Thyroid gland (tissue), 4 donors: ENCODE data around the gene PRPSAP2. TPM values are rescaled to one million over a fixed set of nuclear protein-coding genes. Genes with fewer than 3 reads are reported as not detected.
A peak's percentile ranks its signal among the peaks of the same experiment; 100 is the strongest.

Experiments
- DNase-seq, 2 donors: peaks; one replicate each; pipeline ENCODE4 v3.0.0-alpha.2; 2019
- H3K27ac ChIP-seq, 3 donors: fragments of 200-600 bp; sonication (generic); 1 replicate in 2 of 3; 2 replicates in 1 of 3; pipeline ENCODE4 v1.5.1; 2016 to 2019; ENCODE audit warnings: mild to moderate bottlenecking in 1 of 3, moderate library complexity in 1 of 3
- H3K27me3 ChIP-seq: fragments of 200-600 bp; sonication (generic); one replicate; pipeline ENCODE4 v1.5.1; 2019
- H3K36me3 ChIP-seq, 2 donors: fragments of 200-600 bp; sonication (generic); one replicate each; pipeline ENCODE4 v1.5.1; 2016 to 2019
- H3K4me1 ChIP-seq, 2 donors: fragments of 200-600 bp; sonication (generic); one replicate each; pipeline ENCODE4 v1.5.1; 2017 to 2019
- H3K4me3 ChIP-seq, 3 donors: fragments of 200-600 bp; sonication (generic); replicated peaks in 1 of 3; 1 replicate in 2 of 3; 2 replicates in 1 of 3; pipeline ENCODE4 v1.5.1; 2016; ENCODE audit warnings: mild to moderate bottlenecking in 1 of 3
- H3K9me3 ChIP-seq: fragments of 200-600 bp; sonication (generic); one replicate; pipeline ENCODE4 v1.5.1; 2017
- POLR2A ChIP-seq, 2 donors: fragments of 450-650 bp; IDR thresholded peaks; one replicate each; pipeline ENCODE4 v1.6.1; 2017; ENCODE audit warnings: antibody characterized with exemption in 2 of 2, mild to moderate bottlenecking in 2 of 2, moderate library complexity in 1 of 2
- WGBS, 2 donors: methylation state at CpG; one replicate each; pipeline ENCODE4 v1.1.5; 2017; 5-methylcytosine and 5-hydroxymethylcytosine counted together
- intact Hi-C: fragments of 100-400 bp; cut with DNase I; formaldehyde crosslinking; loops from one replicate; pipeline ENCODE4 v1.15.1; 2023
- total RNA-seq, 4 donors: library from RNA; depleted of rRNA; stranded (reverse); fragments of >200 nt; gene quantifications; one replicate each; pipeline ENCODE4 v1.2.3, GENCODE V29; 2016
- TF ChIP-seq, protein P1 (sequence below), 6 experiments: fragments of 200-600 bp in 3 of 6; fragments of 450-650 bp in 3 of 6; sonication (generic) in 3 of 6; IDR thresholded peaks; one replicate each; pipeline ENCODE4 v1.5.1; 2016 to 2019; ENCODE audit warnings: antibody characterized with exemption in 6 of 6, mild to moderate bottlenecking in 2 of 6, inconsistent platforms in 1 of 6, moderate library complexity in 1 of 6

PRPSAP2 gene
- total RNA-seq, 4 donors from 2014 or later: 43.6 to 50.9 (median 49.7) TPM

DNA sequence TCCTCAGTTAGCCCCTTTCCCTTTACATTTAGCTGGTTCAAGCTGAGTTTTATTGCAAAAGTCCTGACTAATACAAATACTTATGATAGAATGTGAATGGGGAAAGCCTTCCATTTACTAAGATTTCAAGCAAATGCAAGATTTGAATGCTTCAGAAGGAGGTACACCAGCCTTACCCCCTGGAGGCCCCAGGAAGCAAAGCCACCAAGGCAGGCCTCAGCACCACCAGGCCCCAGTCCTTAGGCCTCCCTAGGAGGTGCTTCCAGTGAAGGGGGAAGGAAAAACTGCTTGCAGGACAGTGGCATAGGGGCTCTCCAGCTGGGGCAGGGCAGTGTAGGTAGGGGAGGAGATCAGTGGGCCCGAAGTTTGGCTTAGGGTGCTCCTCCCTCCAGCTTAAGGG lies 7.3 kb upstream of the PRPSAP2 start:
- no peaks in the 10 kb centered on the region for H3K36me3 ChIP-seq
- no peak overlapping the region for H3K4me3 ChIP-seq
- intact Hi-C loops: no loop called here
- no peaks in the 10 kb centered on the region for H3K27me3 ChIP-seq
- peak overlapping the region in 1 of 3 donors; percentile 24 for H3K27ac ChIP-seq
- peaks cover 0 to 3% of the 10 kb centered on the region in 2 donors for H3K4me1 ChIP-seq
- TF ChIP-seq, protein P1, sequence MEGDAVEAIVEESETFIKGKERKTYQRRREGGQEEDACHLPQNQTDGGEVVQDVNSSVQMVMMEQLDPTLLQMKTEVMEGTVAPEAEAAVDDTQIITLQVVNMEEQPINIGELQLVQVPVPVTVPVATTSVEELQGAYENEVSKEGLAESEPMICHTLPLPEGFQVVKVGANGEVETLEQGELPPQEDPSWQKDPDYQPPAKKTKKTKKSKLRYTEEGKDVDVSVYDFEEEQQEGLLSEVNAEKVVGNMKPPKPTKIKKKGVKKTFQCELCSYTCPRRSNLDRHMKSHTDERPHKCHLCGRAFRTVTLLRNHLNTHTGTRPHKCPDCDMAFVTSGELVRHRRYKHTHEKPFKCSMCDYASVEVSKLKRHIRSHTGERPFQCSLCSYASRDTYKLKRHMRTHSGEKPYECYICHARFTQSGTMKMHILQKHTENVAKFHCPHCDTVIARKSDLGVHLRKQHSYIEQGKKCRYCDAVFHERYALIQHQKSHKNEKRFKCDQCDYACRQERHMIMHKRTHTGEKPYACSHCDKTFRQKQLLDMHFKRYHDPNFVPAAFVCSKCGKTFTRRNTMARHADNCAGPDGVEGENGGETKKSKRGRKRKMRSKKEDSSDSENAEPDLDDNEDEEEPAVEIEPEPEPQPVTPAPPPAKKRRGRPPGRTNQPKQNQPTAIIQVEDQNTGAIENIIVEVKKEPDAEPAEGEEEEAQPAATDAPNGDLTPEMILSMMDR (IDR thresholded peaks at IDR 0.05): no peak
- no peak for TF ChIP-seq POLR2A (IDR thresholded peaks at IDR 0.05)
- 65 to 92% methylated on average over 1 of the region's 1 CpG for WGBS, 2 donors
- no peak for DNase-seq
- no peaks in the 10 kb centered on the region for H3K9me3 ChIP-seq

DNA sequence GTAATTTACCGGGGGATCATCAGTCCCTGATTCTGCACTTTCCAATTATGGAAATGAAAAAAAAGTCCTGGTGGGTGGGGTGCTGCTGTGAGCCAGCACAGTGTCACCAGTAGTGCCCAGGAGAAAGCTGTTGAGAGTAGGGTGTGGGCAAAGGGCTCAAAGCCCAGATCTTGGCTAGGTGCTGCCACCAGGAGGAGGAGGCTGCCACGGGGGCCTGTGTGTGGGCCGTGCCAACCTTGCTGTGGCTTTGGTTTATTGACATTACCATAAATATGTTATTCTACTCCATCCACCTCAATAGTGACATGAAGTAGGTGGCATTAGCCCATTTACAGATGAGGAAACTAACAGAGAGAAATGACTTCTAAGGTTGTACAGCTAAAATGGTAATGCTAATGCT lies 6.7 kb upstream of the PRPSAP2 start:
- peaks cover 0 to 4% of the 10 kb centered on the region in 2 donors for H3K4me1 ChIP-seq
- no peaks in the 10 kb centered on the region for H3K9me3 ChIP-seq
- no peak overlapping the region for H3K27ac ChIP-seq
- H3K27me3 ChIP-seq: no peaks in the 10 kb centered on the region
- intact Hi-C loops: no loop called here
- no peak for TF ChIP-seq POLR2A (IDR thresholded peaks at IDR 0.05)
- TF ChIP-seq, protein P1 (IDR thresholded peaks at IDR 0.05): no peak
- no peak for DNase-seq
- no peak overlapping the region for H3K4me3 ChIP-seq
- WGBS, 2 donors: 71 to 74% methylated on average over 3 of the region's 3 CpGs
- H3K36me3 ChIP-seq: no peaks in the 10 kb centered on the region

DNA sequence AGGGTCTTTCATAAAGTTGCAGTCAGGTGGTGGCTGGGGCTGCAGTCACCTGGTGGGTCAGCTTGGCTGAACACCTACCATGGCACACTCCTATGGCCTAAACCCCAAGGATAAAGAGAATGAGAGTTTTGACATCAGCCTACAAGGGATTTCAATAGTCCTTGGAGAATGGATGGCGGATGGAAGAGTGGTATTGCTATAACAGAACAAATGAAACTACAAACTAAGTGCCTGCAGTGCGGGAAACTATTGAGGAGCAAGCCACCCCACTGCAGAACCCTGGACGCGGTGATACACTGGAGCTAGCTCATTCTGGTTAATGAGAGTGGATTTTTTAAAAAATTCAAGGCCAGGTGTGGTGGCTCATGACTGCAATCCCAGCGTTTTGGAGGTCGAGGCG lies 3.0 kb upstream of the PRPSAP2 start:
- Histone ChIP-seq H3K36me3 (no peaks in the 10 kb centered on the region), H3K4me3 (no peak overlapping the region), H3K27me3 (no peaks in the 10 kb centered on the region), H3K4me1 (peaks cover 12 to 14% of the 10 kb centered on the region in 2 donors), H3K9me3 (no peaks in the 10 kb centered on the region), H3K27ac (no peak overlapping the region)
- DNase-seq: no peak
- TF ChIP-seq, protein P1 (IDR thresholded peaks at IDR 0.05): no peak
- 88 to 93% methylated on average over 7 of the region's 7 CpGs for whole genome bisulfite sequencing, 2 donors
- intact Hi-C loops: no loop called here

DNA sequence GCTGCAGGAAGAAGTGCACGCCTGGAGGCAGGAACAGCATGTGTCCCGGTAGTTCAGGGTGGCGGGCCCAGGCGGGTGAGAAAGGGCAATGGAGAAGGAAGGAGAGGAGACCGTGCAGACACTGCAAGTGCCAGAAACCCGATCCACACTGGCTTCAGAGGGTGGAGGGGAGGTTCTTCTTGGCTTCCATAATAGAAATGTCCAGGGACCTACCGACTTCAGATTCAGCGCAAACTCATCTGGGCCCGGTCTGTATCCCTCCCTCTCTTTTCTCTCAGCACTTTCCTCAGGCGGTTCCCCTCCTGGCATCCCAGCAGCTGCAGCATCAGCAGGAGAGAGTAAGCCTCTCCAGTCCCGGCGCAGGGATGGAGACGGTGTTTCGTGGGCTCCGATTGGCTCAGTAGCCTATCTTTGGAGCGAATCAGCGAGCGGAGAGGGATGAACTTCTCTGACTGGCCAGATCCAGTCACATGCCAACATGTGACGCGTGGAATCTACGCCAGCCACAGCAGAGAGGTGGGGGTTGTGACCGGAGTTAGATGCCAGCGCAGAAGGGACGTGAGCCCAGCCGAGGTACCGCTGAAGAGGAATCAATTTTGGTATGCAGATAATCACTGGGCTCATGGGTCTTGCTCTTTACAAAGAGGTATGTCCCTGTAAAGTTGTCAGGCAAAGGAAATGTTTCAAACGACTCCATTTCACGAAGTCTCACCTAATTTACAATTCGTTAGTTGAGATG lies 1.9 kb upstream of the PRPSAP2 start:
- intact Hi-C loops: no loop called here
- no peaks in the 10 kb centered on the region for H3K9me3 ChIP-seq

DNA sequence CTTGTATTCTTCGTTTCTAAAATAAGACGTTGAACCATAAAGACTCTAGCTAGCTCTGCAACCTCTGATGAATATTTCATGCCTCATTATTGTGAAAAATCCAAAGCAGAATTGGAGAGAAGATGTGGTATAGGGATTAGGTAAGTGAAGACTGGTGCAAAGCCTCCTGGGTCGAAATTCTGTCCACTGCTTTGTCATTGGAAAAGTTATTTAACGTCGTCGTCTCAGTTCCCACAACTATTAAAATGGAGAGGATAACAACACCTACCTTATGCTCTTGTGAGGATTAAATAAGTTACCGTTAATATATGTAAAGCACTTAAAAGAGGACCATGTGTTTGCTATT lies 1.4 kb upstream of the PRPSAP2 start:
- 11 to 14% methylated on average over 7 of the region's 7 CpGs for WGBS, 2 donors
- no peaks in the 10 kb centered on the region for H3K9me3 ChIP-seq
- DNase-seq: no peak
- H3K4me3 ChIP-seq: peak overlapping the region in 2 of 3 donors; percentile 14 to 33
- no peak for TF ChIP-seq POLR2A (IDR thresholded peaks at IDR 0.05)
- TF ChIP-seq, protein P1 (IDR thresholded peaks at IDR 0.05): no peak
- intact Hi-C loops: no loop called here
- no peaks in the 10 kb centered on the region for H3K36me3 ChIP-seq
- H3K27me3 ChIP-seq: no peaks in the 10 kb centered on the region
- H3K4me1 ChIP-seq: peaks cover 12 to 14% of the 10 kb centered on the region in 2 donors
- peak overlapping the region; percentile 67 to 84 (median 78) for H3K27ac ChIP-seq

More for the DNA sequence above, 1.9 kb upstream of the PRPSAP2 start:
- 1% methylated on average over 29 of the region's 29 CpGs for WGBS, 2 donors
- peaks cover 12 to 14% of the 10 kb centered on the region in 2 donors for H3K4me1 ChIP-seq
- peak overlapping the region; percentile 67 to 84 (median 78) for H3K27ac ChIP-seq
- H3K4me3 ChIP-seq: peak overlapping the region in 2 of 3 donors; percentile 14 to 33
- DNase-seq: peak; percentile 94 to 95
- TF ChIP-seq, protein P1 (IDR thresholded peaks at IDR 0.05): no peak
- peak in 1 of 2 donors; percentile 97 for TF ChIP-seq POLR2A (IDR thresholded peaks at IDR 0.05)
- H3K36me3 ChIP-seq: no peaks in the 10 kb centered on the region
- no peaks in the 10 kb centered on the region for H3K27me3 ChIP-seq
